Liver (tissue), 3 donors: Measurements from ENCODE around the gene TBC1D26.
"Not testable (repeated sequence)": the region's sequence is repeated elsewhere in the genome, so short reads cannot be mapped to it uniquely, and the experiment has no call there.

Source experiments
- FOXA1 ChIP-seq: IDR thresholded peaks from 2 replicates; pipeline ENCODE4 v1.6.1; 2016; ENCODE audit warnings: antibody characterized with exemption
- TAF1 ChIP-seq: conservative IDR thresholded peaks from 2 replicates; pipeline ENCODE4 v1.6.1; 2016; ENCODE audit warnings: antibody characterized with exemption, mild to moderate bottlenecking
- TF ChIP-seq, protein P1 (sequence below): fragments of 150-350 bp; IDR thresholded peaks from 2 replicates; pipeline ENCODE4 v1.5.1; 2017; ENCODE audit warnings: improper control_type of control experiment, low read depth, low read length; ENCODE audit not compliant: missing input control
- TF ChIP-seq, protein P2 (sequence below): IDR thresholded peaks from 2 replicates; pipeline ENCODE4 v1.6.1; 2016; ENCODE audit warnings: antibody characterized with exemption, mild to moderate bottlenecking
- TF ChIP-seq, protein P3 (sequence below): IDR thresholded peaks from 2 replicates; pipeline ENCODE4 v1.6.1; 2016; ENCODE audit warnings: antibody characterized with exemption
- donor health status: healthy.
- donor health status: healthy.

DNA sequence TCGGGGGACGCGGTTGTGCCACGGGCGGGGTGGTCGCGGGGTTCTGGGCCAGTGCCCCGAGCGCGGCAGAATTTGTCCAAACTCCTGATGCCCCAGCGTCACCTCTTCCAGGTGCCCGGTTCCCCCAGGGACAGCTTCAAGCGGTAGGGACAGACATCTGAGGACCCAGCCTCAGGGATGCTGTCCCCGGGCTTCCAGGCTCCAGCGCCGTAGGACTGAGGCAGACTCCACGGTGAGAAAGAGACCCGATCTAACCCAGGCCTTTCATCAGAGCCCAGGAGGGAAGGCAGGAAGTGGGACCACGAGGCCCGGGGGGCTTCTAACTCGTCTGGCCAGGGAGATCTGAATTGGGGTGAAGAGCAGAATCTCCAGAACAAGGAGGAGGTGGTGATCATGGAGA lies 32.1 kb upstream of the TBC1D26 start:
- not testable (repeated sequence) for TF ChIP-seq FOXA1, TAF1
- TF ChIP-seq, protein P1, sequence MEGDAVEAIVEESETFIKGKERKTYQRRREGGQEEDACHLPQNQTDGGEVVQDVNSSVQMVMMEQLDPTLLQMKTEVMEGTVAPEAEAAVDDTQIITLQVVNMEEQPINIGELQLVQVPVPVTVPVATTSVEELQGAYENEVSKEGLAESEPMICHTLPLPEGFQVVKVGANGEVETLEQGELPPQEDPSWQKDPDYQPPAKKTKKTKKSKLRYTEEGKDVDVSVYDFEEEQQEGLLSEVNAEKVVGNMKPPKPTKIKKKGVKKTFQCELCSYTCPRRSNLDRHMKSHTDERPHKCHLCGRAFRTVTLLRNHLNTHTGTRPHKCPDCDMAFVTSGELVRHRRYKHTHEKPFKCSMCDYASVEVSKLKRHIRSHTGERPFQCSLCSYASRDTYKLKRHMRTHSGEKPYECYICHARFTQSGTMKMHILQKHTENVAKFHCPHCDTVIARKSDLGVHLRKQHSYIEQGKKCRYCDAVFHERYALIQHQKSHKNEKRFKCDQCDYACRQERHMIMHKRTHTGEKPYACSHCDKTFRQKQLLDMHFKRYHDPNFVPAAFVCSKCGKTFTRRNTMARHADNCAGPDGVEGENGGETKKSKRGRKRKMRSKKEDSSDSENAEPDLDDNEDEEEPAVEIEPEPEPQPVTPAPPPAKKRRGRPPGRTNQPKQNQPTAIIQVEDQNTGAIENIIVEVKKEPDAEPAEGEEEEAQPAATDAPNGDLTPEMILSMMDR, result not testable (repeated sequence)
- TF ChIP-seq, protein P2, sequence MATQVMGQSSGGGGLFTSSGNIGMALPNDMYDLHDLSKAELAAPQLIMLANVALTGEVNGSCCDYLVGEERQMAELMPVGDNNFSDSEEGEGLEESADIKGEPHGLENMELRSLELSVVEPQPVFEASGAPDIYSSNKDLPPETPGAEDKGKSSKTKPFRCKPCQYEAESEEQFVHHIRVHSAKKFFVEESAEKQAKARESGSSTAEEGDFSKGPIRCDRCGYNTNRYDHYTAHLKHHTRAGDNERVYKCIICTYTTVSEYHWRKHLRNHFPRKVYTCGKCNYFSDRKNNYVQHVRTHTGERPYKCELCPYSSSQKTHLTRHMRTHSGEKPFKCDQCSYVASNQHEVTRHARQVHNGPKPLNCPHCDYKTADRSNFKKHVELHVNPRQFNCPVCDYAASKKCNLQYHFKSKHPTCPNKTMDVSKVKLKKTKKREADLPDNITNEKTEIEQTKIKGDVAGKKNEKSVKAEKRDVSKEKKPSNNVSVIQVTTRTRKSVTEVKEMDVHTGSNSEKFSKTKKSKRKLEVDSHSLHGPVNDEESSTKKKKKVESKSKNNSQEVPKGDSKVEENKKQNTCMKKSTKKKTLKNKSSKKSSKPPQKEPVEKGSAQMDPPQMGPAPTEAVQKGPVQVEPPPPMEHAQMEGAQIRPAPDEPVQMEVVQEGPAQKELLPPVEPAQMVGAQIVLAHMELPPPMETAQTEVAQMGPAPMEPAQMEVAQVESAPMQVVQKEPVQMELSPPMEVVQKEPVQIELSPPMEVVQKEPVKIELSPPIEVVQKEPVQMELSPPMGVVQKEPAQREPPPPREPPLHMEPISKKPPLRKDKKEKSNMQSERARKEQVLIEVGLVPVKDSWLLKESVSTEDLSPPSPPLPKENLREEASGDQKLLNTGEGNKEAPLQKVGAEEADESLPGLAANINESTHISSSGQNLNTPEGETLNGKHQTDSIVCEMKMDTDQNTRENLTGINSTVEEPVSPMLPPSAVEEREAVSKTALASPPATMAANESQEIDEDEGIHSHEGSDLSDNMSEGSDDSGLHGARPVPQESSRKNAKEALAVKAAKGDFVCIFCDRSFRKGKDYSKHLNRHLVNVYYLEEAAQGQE, result not testable (repeated sequence)
- TF ChIP-seq, protein P3, sequence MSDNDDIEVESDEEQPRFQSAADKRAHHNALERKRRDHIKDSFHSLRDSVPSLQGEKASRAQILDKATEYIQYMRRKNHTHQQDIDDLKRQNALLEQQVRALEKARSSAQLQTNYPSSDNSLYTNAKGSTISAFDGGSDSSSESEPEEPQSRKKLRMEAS, result not testable (repeated sequence)
